GM18507 (cell line): ENCODE results near the gene SC5D.

Experiments used
- DNase-seq: peaks from one replicate; pipeline ENCODE4 v3.0.0; 2011; ENCODE audit warnings: low read depth; ENCODE audit not compliant: insufficient read length; ENCODE audit errors: extremely low spot score
- FAIRE-seq: peaks from 2 replicates; lab custom pipeline; 2011; peaks lifted over from hg19 to GRCh38; lab: Jason Lieb, UNC

The SC5D gene

GRCh38 chr11:121326230-121326629 lies 33.7 kb downstream of the SC5D start:
- FAIRE-seq (peak; percentile 39), DNase-seq (no peak)

GRCh38 chr11:121327553-121327952 lies 35.0 kb downstream of the SC5D start:
- FAIRE-seq = no peak
- DNase-seq = no peak

GRCh38 chr11:121328176-121328966 lies 35.8 kb downstream of the SC5D start:
- DNase-seq (no peak), FAIRE-seq (peak; percentile 82)

- peak; percentile 82 for FAIRE-seq
- DNase-seq = no peak
Observed at GRCh38 chr11:121328967-121329679, 36.6 kb downstream of the SC5D start.

GRCh38 chr11:121329781-121330395 lies 37.3 kb downstream of the SC5D start:
- DNase-seq (no peak), FAIRE-seq (peak; percentile 52)

- DNase-seq (no peak), FAIRE-seq (no peak)
Observed at GRCh38 chr11:121330614-121331435, 38.3 kb downstream of the SC5D start.

GRCh38 chr11:121334973-121335710 lies 42.6 kb downstream of the SC5D start:
- FAIRE-seq (peak; percentile 74), DNase-seq (no peak)

- DNase-seq (no peak), FAIRE-seq (peak; percentile 80)
Observed at GRCh38 chr11:121336279-121336937, 43.8 kb downstream of the SC5D start.

- no peak for DNase-seq
Observed at GRCh38 chr11:121337078-121337477, 44.5 kb downstream of the SC5D start.

GRCh38 chr11:121337740-121338272 lies 45.2 kb downstream of the SC5D start:
- no peak for DNase-seq
- peak; percentile 67 for FAIRE-seq

More at GRCh38 chr11:121337078-121337477, 44.5 kb downstream of the SC5D start:
- no peak for FAIRE-seq

- FAIRE-seq (no peak), DNase-seq (no peak)
Observed at GRCh38 chr11:121338536-121338935, 46.0 kb downstream of the SC5D start.

- DNase-seq = no peak
Observed at GRCh38 chr11:121340032-121340580, 47.5 kb downstream of the SC5D start.

GRCh38 chr11:121341609-121342008 lies 49.0 kb downstream of the SC5D start:
- FAIRE-seq = peak; percentile 83
- no peak for DNase-seq

More at GRCh38 chr11:121340032-121340580, 47.5 kb downstream of the SC5D start:
- FAIRE-seq = peak; percentile 92

GRCh38 chr11:121344824-121345223 lies 52.3 kb downstream of the SC5D start:
- DNase-seq = no peak
- no peak for FAIRE-seq

GRCh38 chr11:121347094-121347493 lies 54.5 kb downstream of the SC5D start:
- DNase-seq (no peak), FAIRE-seq (no peak)

- DNase-seq = no peak
- FAIRE-seq = no peak
Observed at GRCh38 chr11:121347813-121348212, 55.2 kb downstream of the SC5D start.

- FAIRE-seq = no peak
Observed at GRCh38 chr11:121348220-121348875, 55.8 kb downstream of the SC5D start.

More at GRCh38 chr11:121348220-121348875, 55.8 kb downstream of the SC5D start:
- no peak for DNase-seq
